HepG2 (cell line): ENCODE results near the gene ELAPOR1. TPM values are rescaled to one million over a fixed set of nuclear protein-coding genes. Genes with fewer than 3 reads are reported as not detected.
A peak's percentile ranks its signal among the peaks of the same experiment; 100 is the strongest.

Experiments
- BRF2 ChIP-seq: sonication (generic); formaldehyde crosslinking; IDR thresholded peaks from 2 replicates; pipeline ENCODE4 v1.8.1; 2022; ENCODE audit warnings: mild to moderate bottlenecking, missing genetic modification reagents
- CHCHD3 ChIP-seq: sonication (generic); formaldehyde crosslinking; IDR thresholded peaks from 2 replicates; pipeline ENCODE4 v1.8.0; 2022; ENCODE audit warnings: mild to moderate bottlenecking, missing genetic modification reagents, moderate library complexity
- FOXC1 ChIP-seq: sonication (generic); formaldehyde crosslinking; IDR thresholded peaks from 2 replicates; pipeline ENCODE4 v1.8.0; 2022; ENCODE audit warnings: mild to moderate bottlenecking, missing genetic modification reagents, borderline replicate concordance
- FOXO1 ChIP-seq: sonication (generic); formaldehyde crosslinking; IDR thresholded peaks from 2 replicates; pipeline ENCODE4 v1.4.0; 2020; ENCODE audit warnings: missing genetic modification reagents
- GPN1 ChIP-seq: sonication (generic); formaldehyde crosslinking; IDR thresholded peaks from 2 replicates; pipeline ENCODE4 v1.5.1; 2020; ENCODE audit warnings: missing genetic modification reagents, borderline replicate concordance
- GTF2F1 ChIP-seq: fragments of 150-350 bp; IDR thresholded peaks from 2 replicates; pipeline ENCODE4 v1.6.1; 2014; ENCODE audit warnings: low read length
- IKZF4 ChIP-seq: sonication (generic); formaldehyde crosslinking; IDR thresholded peaks from 2 replicates; pipeline ENCODE4 v1.5.1; 2020; ENCODE audit warnings: borderline replicate concordance, mild to moderate bottlenecking, low read depth, missing genetic modification reagents; ENCODE audit errors: not compliant biosample characterization
- IKZF5 ChIP-seq: IDR thresholded peaks from 2 replicates; pipeline ENCODE4 v1.6.1; 2018; ENCODE audit warnings: missing genetic modification reagents, mild to moderate bottlenecking, missing compliant biosample characterization
- RBM22 ChIP-seq: fragments of 200-400 bp; formaldehyde crosslinking; optimal IDR thresholded peaks from 2 replicates; pipeline ENCODE3; 2017; ENCODE audit warnings: mild to moderate bottlenecking, low read length, moderate library complexity
- SMAD9 ChIP-seq: sonication (generic); formaldehyde crosslinking; IDR thresholded peaks from 2 replicates; pipeline ENCODE4 v1.5.1; 2020; ENCODE audit warnings: mild to moderate bottlenecking, missing genetic modification reagents
- SP4 ChIP-seq: sonication (generic); formaldehyde crosslinking; IDR thresholded peaks from 2 replicates; pipeline ENCODE4 v1.8.1; 2023; ENCODE audit warnings: mild to moderate bottlenecking, missing genetic modification reagents
- THYN1 ChIP-seq: sonication (generic); formaldehyde crosslinking; IDR thresholded peaks from 2 replicates; pipeline ENCODE4 v1.8.1; 2023; ENCODE audit warnings: low read depth, mild to moderate bottlenecking, moderate library complexity, missing genetic modification reagents, borderline replicate concordance
- ZMAT5 ChIP-seq: sonication (generic); formaldehyde crosslinking; IDR thresholded peaks from 2 replicates; pipeline ENCODE4 v1.5.0; 2020; ENCODE audit warnings: mild to moderate bottlenecking, low read depth, missing genetic modification reagents, borderline replicate concordance
- ZNF124 ChIP-seq: sonication (generic); formaldehyde crosslinking; IDR thresholded peaks from 2 replicates; pipeline ENCODE4 v1.4.0; 2020; ENCODE audit warnings: missing genetic modification reagents
- ZNF350 ChIP-seq: sonication (generic); formaldehyde crosslinking; IDR thresholded peaks from 2 replicates; pipeline ENCODE4 v1.4.0; 2020; ENCODE audit warnings: mild to moderate bottlenecking, low read depth, missing genetic modification reagents, borderline replicate concordance
- ZNF562 ChIP-seq: sonication (generic); formaldehyde crosslinking; IDR thresholded peaks from 2 replicates; pipeline ENCODE4 v1.8.0; 2022; ENCODE audit warnings: missing genetic modification reagents, borderline replicate concordance
- ZNF574 ChIP-seq: sonication (generic); formaldehyde crosslinking; IDR thresholded peaks from 2 replicates; pipeline ENCODE4 v1.4.0; 2020; ENCODE audit warnings: missing genetic modification reagents
- ZNF7 ChIP-seq: IDR thresholded peaks from 2 replicates; pipeline ENCODE4 v1.6.1; 2016; ENCODE audit warnings: missing biosample characterization, missing genetic modification reagents
- ZNF883 ChIP-seq: sonication (generic); formaldehyde crosslinking; IDR thresholded peaks from 2 replicates; pipeline ENCODE4 v1.5.1; 2020; ENCODE audit warnings: mild to moderate bottlenecking, missing genetic modification reagents; ENCODE audit errors: not compliant biosample characterization
- ZSCAN20 ChIP-seq: sonication (generic); formaldehyde crosslinking; IDR thresholded peaks from 2 replicates; pipeline ENCODE4 v1.4.0; 2020; ENCODE audit warnings: missing genetic modification reagents, mild to moderate bottlenecking, borderline replicate concordance
- polyA plus RNA-seq, 8 experiments: library from polyadenylated mRNA; depleted of rRNA in 3 of 8; stranded (reverse) in 7 of 8; unstranded in 1 of 8; fragments of >200 nt; fragmentation: Illumina TruSeq in 4 of 8; extraction: Trizol in 4 of 8; gene quantifications; 2 replicates each; pipeline versions ENCODE4 v1.2.1 to v1.2.3, GENCODE V29; 2011 to 2016; ENCODE audit warnings: low read depth in 4 of 8, missing spikeins in 1 of 8, mixed read lengths in 1 of 8; ENCODE audit not compliant: insufficient read depth in 1 of 8
- total RNA-seq, 5 experiments: library from RNA; depleted of rRNA; stranded (reverse); fragments of >200 nt; fragmentation: Illumina TruSeq; extraction: Trizol; gene quantifications; 2 replicates each; pipeline ENCODE4 v1.2.3, GENCODE V29; 2016; ENCODE audit warnings: low read depth in 1 of 5
- TF ChIP-seq, protein P1 (sequence below): sonication (generic); formaldehyde crosslinking; conservative IDR thresholded peaks from 2 replicates; pipeline ENCODE4 v1.4.0; 2020; ENCODE audit warnings: missing genetic modification reagents

Gene ELAPOR1
- total and polyA plus RNA-seq, 2 of the 13 experiments (the other 11 are each of a cell fraction or from before 2014, with no cell fraction given) = 0.13 to 0.20 TPM

DNA sequence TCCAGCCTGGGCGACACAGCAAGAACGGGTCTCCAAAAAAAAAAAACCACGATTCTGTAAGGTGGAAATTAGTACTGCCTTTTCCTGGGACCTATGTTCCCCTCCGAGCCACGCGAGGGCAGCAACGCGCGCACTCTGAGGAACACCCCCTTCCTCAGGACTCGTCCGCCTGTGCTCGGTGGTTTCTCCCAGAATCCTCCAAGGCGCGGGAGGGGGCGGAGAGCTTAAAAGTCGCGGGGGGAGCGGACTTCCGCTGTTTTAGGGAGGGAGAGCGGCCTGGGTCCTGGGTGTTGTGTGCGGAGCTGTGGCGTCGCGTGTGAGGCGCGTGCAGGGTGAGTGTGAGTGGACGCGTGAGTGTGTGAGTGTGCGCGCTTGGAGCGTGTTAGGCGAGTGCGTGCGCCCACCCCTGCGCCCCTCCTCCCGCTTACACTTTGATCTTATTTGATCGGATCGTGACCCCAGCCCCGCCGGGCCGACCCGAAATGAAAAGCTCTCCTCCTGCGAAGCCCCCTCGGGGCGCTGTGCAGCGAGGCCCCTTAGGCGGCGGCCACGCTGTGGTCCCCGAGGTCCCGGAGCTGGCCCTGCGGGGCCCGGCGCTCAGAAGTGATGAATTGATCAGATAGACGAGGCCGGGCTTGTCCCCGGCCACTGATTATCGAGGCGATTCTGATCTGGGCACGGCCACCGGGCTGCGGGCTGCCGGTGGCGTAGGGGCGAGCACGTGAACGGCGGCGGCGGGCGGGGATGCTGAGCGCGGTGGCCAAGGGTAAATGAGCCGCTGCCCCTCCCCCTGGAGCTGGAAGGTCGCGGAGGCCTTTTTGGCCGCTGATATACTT lies 13.8 kb upstream of the ELAPOR1 start (continued):
- TF ChIP-seq, protein P1, sequence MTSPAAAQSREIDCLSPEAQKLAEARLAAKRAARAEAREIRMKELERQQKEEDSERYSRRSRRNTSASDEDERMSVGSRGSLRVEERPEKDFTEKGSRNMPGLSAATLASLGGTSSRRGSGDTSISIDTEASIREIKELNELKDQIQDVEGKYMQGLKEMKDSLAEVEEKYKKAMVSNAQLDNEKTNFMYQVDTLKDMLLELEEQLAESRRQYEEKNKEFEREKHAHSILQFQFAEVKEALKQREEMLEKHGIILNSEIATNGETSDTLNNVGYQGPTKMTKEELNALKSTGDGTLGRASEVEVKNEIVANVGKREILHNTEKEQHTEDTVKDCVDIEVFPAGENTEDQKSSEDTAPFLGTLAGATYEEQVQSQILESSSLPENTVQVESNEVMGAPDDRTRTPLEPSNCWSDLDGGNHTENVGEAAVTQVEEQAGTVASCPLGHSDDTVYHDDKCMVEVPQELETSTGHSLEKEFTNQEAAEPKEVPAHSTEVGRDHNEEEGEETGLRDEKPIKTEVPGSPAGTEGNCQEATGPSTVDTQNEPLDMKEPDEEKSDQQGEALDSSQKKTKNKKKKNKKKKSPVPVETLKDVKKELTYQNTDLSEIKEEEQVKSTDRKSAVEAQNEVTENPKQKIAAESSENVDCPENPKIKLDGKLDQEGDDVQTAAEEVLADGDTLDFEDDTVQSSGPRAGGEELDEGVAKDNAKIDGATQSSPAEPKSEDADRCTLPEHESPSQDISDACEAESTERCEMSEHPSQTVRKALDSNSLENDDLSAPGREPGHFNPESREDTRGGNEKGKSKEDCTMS (CRISPR knock-in tag) = no peak
- TF ChIP-seq GPN1 (CRISPR knock-in tag) (peak; percentile 70), THYN1 (CRISPR knock-in tag) (no peak), FOXO1 (peak; percentile 55; the same call in 1 of the 2 replicates), ZNF574 (CRISPR knock-in tag) (peak; percentile 100), ZSCAN20 (no peak), IKZF5 (peak; percentile 89), ZNF350 (CRISPR knock-in tag) (peak; percentile 89), CHCHD3 (CRISPR knock-in tag) (peak; percentile 95), ZNF7 (CRISPR knock-in tag) (no peak), ZMAT5 (CRISPR knock-in tag) (no peak), BRF2 (peak; percentile 84), FOXC1 (CRISPR knock-in tag) (peak; percentile 94), GTF2F1 (0 out of 2 replicates have a peak, but pooled peaks have one; percentile 50), ZNF883 (peak; percentile 89), ZNF562 (CRISPR knock-in tag) (no peak), SP4 (CRISPR knock-in tag) (peak; percentile 88), SMAD9 (no peak; the same call in 1 of the 2 replicates), RBM22 (peak; percentile 98), ZNF124 (CRISPR knock-in tag) (no peak; the same call in 1 of the 2 replicates), IKZF4 (peak; percentile 47)
